A673 (cell line): ENCODE measurements around the gene TTLL5. TPM values are rescaled to one million over a fixed set of nuclear protein-coding genes. Genes with fewer than 3 reads are reported as not detected.
A peak's percentile ranks its signal among the peaks of the same experiment; 100 is the strongest.

Source experiments
- BruUV-seq: library from RNA; stranded (reverse); fragments of 400-500 nt; replicated peaks from 2 replicates; lab custom pipeline; 2021; lab: Mats Ljungman, UMichigan
- CTCF ChIA-PET: fragments of 300-600 bp; sonication (Branson Sonifier 250); formaldehyde crosslinking; loops from one replicate; lab custom pipeline; 2022; ENCODE audit warnings: antibody characterized with exemption; lab: Charles Lee
- POLR2A ChIA-PET: fragments of 300-600 bp; sonication (Branson Sonifier 250); formaldehyde crosslinking; loops from one replicate; lab custom pipeline; 2022; ENCODE audit warnings: antibody characterized with exemption; ENCODE audit not compliant: low non-redundant PET; lab: Charles Lee
- DNase-seq: peaks from one replicate; pipeline ENCODE4 v3.0.0-alpha.2; 2015; ENCODE audit warnings: low spot score
- H3K27ac ChIP-seq: fragments of 200-600 bp; sonication (generic); 2 replicates; pipeline ENCODE4 v1.5.1; 2016; ENCODE audit warnings: mixed run types, low read depth, mild to moderate bottlenecking, mixed read lengths, antibody characterized with exemption, low read length; ENCODE audit not compliant: poor library complexity, severe bottlenecking
- H3K27me3 ChIP-seq: fragments of 200-600 bp; sonication (generic); replicated peaks from 2 replicates; pipeline ENCODE4 v1.6.1; 2017; ENCODE audit warnings: mixed run types, low read depth, mild to moderate bottlenecking, mixed read lengths, antibody characterized with exemption, low read length; ENCODE audit not compliant: insufficient read depth, poor library complexity
- H3K36me3 ChIP-seq: fragments of 200-600 bp; sonication (generic); 2 replicates; pipeline ENCODE4 v1.6.1; 2016; ENCODE audit warnings: mixed run types, mild to moderate bottlenecking, mixed read lengths, antibody characterized with exemption, low read length; ENCODE audit not compliant: insufficient read depth, poor library complexity, severe bottlenecking
- H3K4me1 ChIP-seq: fragments of 200-600 bp; sonication (generic); 2 replicates; pipeline ENCODE4 v1.6.1; 2017; ENCODE audit warnings: mixed run types, mild to moderate bottlenecking, mixed read lengths, antibody characterized with exemption, low read length; ENCODE audit not compliant: insufficient read depth, poor library complexity, severe bottlenecking
- H3K4me3 ChIP-seq: fragments of 200-600 bp; sonication (generic); 2 replicates; pipeline ENCODE4 v1.5.1; 2016; ENCODE audit warnings: low read depth, mixed run types, mild to moderate bottlenecking, mixed read lengths, low read length; ENCODE audit not compliant: poor library complexity, severe bottlenecking
- H3K9me3 ChIP-seq: fragments of 200-600 bp; sonication (generic); 2 replicates; pipeline ENCODE4 v1.6.1; 2016; ENCODE audit warnings: mixed run types, low read depth, mild to moderate bottlenecking, mixed read lengths, antibody characterized with exemption, low read length; ENCODE audit not compliant: poor library complexity, severe bottlenecking
- CTCF ChIP-seq: fragments of 300-800, 200-600 bp; sonication (generic); conservative IDR thresholded peaks from 2 replicates; pipeline ENCODE4 v1.5.1; 2017; ENCODE audit warnings: low read depth, mild to moderate bottlenecking, antibody characterized with exemption, low read length, moderate library complexity, mixed read lengths
- EZH2 ChIP-seq: fragments of 200-600 bp; sonication (generic); IDR thresholded peaks from 2 replicates; pipeline ENCODE4 v1.6.1; 2017; ENCODE audit warnings: borderline replicate concordance, low read depth, mild to moderate bottlenecking, mixed read lengths, antibody characterized with exemption, low read length; ENCODE audit not compliant: poor library complexity, severe bottlenecking
- intact Hi-C: fragments of 100-400 bp; cut with micrococcal nuclease; formaldehyde crosslinking; loops from one replicate; pipeline ENCODE4 v1.10.0; 2022; ENCODE audit not compliant: unreplicated experiment
- total RNA-seq: library from RNA; stranded (reverse); gene quantifications from 2 replicates; pipeline ENCODE4 v1.2.3, GENCODE V29; 2021

Gene TTLL5
- total RNA-seq, 1 experiment from 2014 or later = 56.7 TPM

- no peak overlapping the region for H3K4me3 ChIP-seq
- no peaks in the 10 kb centered on the region for H3K27me3 ChIP-seq
- TF ChIP-seq EZH2 = no peak
- no peak for TF ChIP-seq CTCF
- ChIA-PET POLR2A (interaction anchor here (0.6 kb wide), 1 partner anchor 9 kb away, joined by 3 read pairs; no protein-coding TSS in a partner anchor), CTCF (no interaction called here)
- no peak for DNase-seq
- no peaks in the 10 kb centered on the region for H3K9me3 ChIP-seq
- H3K4me1 ChIP-seq = peaks cover 8% of the 10 kb centered on the region
- no peak overlapping the region for H3K27ac ChIP-seq
- peaks cover 5% of the 10 kb centered on the region for H3K36me3 ChIP-seq
- BruUV-seq = no TSS peak
- intact Hi-C loops = no loop called here
Measured at GRCh38 chr14:75718199-75718598, 57.2 kb downstream of the TTLL5 start.

GRCh38 chr14:75720116-75720515 is 59.1 kb downstream of the TTLL5 start:
- CTCF ChIA-PET = interaction anchor here (1.3 kb wide), 1 partner anchor 11 kb away, joined by 5 read pairs; no protein-coding TSS in a partner anchor
- no TSS peak for BruUV-seq
- no peak overlapping the region for H3K27ac ChIP-seq

GRCh38 chr14:75720842-75721498 is 59.9 kb downstream of the TTLL5 start:
- Histone ChIP-seq H3K4me1 (peaks cover 11% of the 10 kb centered on the region), H3K27ac (no peak overlapping the region), H3K36me3 (peaks cover 7% of the 10 kb centered on the region), H3K4me3 (no peak overlapping the region), H3K9me3 (no peaks in the 10 kb centered on the region), H3K27me3 (no peaks in the 10 kb centered on the region)
- POLR2A ChIA-PET = interaction anchor here (0.6 kb wide), 1 partner anchor 11 kb away, joined by 10 read pairs; no protein-coding TSS in a partner anchor
- peak; percentile 39 for DNase-seq
- BruUV-seq = no TSS peak
- intact Hi-C loops = no loop called here
- CTCF ChIA-PET = interaction anchor here (1.3 kb wide), 1 partner anchor 12 kb away, joined by 5 read pairs; no protein-coding TSS in a partner anchor
- TF ChIP-seq CTCF (no peak), EZH2 (no peak)

More at GRCh38 chr14:75720116-75720515, 59.1 kb downstream of the TTLL5 start:
- intact Hi-C loops = no loop called here
- H3K27me3 ChIP-seq = no peaks in the 10 kb centered on the region
- H3K4me1 ChIP-seq = peaks cover 11% of the 10 kb centered on the region
- H3K36me3 ChIP-seq = peaks cover 5% of the 10 kb centered on the region
- POLR2A ChIA-PET = no interaction called here
- TF ChIP-seq CTCF (no peak), EZH2 (no peak)
- H3K9me3 ChIP-seq = no peaks in the 10 kb centered on the region
- H3K4me3 ChIP-seq = no peak overlapping the region
- DNase-seq = no peak
